SK-N-MC (cell line): ENCODE measurements around the gene ANKS1B.

Source experiments
- EZH2 ChIP-seq: fragments of 200-600 bp; sonication (generic); IDR thresholded peaks from one replicate; pipeline ENCODE4 v1.6.1; 2017; ENCODE audit warnings: antibody characterized with exemption
- FOXP2 ChIP-seq: optimal IDR thresholded peaks from 2 replicates; pipeline ENCODE3; 2011; ENCODE audit warnings: mild to moderate bottlenecking, moderate library complexity; ENCODE audit not compliant: insufficient read depth; ENCODE audit errors: extremely low read length, control extremely low read depth
- POLR2AphosphoS5 ChIP-seq: IDR thresholded peaks from 2 replicates; pipeline ENCODE4 v1.6.1; 2012; ENCODE audit warnings: mild to moderate bottlenecking, low read depth, low read length, borderline replicate concordance

GRCh38 chr12:98903875-98904274 lies 1080.9 kb downstream of the ANKS1B start:
- TF ChIP-seq EZH2 (no peak), POLR2AphosphoS5 (no peak), FOXP2 (no peak)
